Measurements from ENCODE around the gene RNF151.

GRCh38 chr16:1980770-1981087 lies 14.1 kb downstream of the RNF151 start:
- TF ChIP-seq CTCF (conservative IDR thresholded peaks at IDR 0.05; ENCODE audit: low read length) = no peak
- TF ChIP-seq EZH2phosphoT487 (IDR thresholded peaks at IDR 0.05; ENCODE audit: borderline replicate concordance, low read depth, low read length) = no peak

Measured in OCI-LY7 (cell line).